Eye (tissue), 1 donor: ENCODE measurements around the gene TUBGCP6.
A peak's percentile ranks its signal among the peaks of the same experiment; 100 is the strongest.
"Not testable (repeated sequence)": the region's sequence is repeated elsewhere in the genome, so short reads cannot be mapped to it uniquely, and the experiment has no call there.

Experiments
- DNase-seq: peaks from one replicate; pipeline ENCODE4 v3.0.0-alpha.2; 2015

The TUBGCP6 gene

GRCh38 chr22:50207383-50208140 is 37.3 kb downstream of the TUBGCP6 start:
- no peak for DNase-seq

GRCh38 chr22:50206599-50206998 is 38.2 kb downstream of the TUBGCP6 start:
- no peak for DNase-seq

- no peak for DNase-seq
Measured at GRCh38 chr22:50205781-50206569, 38.8 kb downstream of the TUBGCP6 start.

- DNase-seq: not testable (repeated sequence)
Measured at GRCh38 chr22:50204998-50205397, 39.8 kb downstream of the TUBGCP6 start.

- DNase-seq: no peak
Measured at GRCh38 chr22:50204571-50204970, 40.3 kb downstream of the TUBGCP6 start.

GRCh38 chr22:50203288-50203687 is 41.5 kb downstream of the TUBGCP6 start:
- no peak for DNase-seq

GRCh38 chr22:50202130-50202666 is 42.6 kb downstream of the TUBGCP6 start:
- no peak for DNase-seq

- DNase-seq: no peak
Measured at GRCh38 chr22:50201191-50202129, 43.4 kb downstream of the TUBGCP6 start.

- peak; percentile 95 for DNase-seq
Measured at GRCh38 chr22:50200461-50201190, 44.2 kb downstream of the TUBGCP6 start, which contains the start of gene SELENOO. TSS of gene SELENOO (plus strand) at chr22:50201011. CDS start at chr22:50201037, 26 bp downstream.

- peak; percentile 65 for DNase-seq
Measured at GRCh38 chr22:50199829-50200460, 44.9 kb downstream of the TUBGCP6 start.

GRCh38 chr22:50199251-50199721 is 45.5 kb downstream of the TUBGCP6 start:
- no peak for DNase-seq

GRCh38 chr22:50198624-50199017 is 46.2 kb downstream of the TUBGCP6 start:
- no peak for DNase-seq

- no peak for DNase-seq
Measured at GRCh38 chr22:50197856-50198623, 46.8 kb downstream of the TUBGCP6 start.

GRCh38 chr22:50197000-50197800 is 47.6 kb downstream of the TUBGCP6 start:
- no peak for DNase-seq

GRCh38 chr22:50196256-50196655 is 48.6 kb downstream of the TUBGCP6 start:
- DNase-seq: no peak

GRCh38 chr22:50194037-50194805 is 50.6 kb downstream of the TUBGCP6 start:
- DNase-seq: no peak

- no peak for DNase-seq
Measured at GRCh38 chr22:50193621-50194020, 51.2 kb downstream of the TUBGCP6 start.

GRCh38 chr22:50192436-50193204 is 52.2 kb downstream of the TUBGCP6 start:
- no peak for DNase-seq
